OCI-LY1 (cell line): ENCODE measurements around the gene AKAP13.

Source experiments
- H2AFZ ChIP-seq: fragments of 200-600 bp; sonication (generic), shearing (Covaris generic); 2 replicates; pipeline ENCODE4 v1.6.0; 2014; ENCODE audit warnings: antibody characterized with exemption, mild to moderate bottlenecking, low read length
- H3F3A ChIP-seq: fragments of 200-600 bp; sonication (generic), shearing (Covaris generic); 2 replicates; pipeline ENCODE4 v1.6.0; 2014; ENCODE audit warnings: mild to moderate bottlenecking, antibody characterized with exemption, low read length, moderate library complexity; ENCODE audit not compliant: insufficient read depth
- H3K27ac ChIP-seq: fragments of 200-600 bp; sonication (generic); 2 replicates; pipeline ENCODE4 v1.5.1; 2014; ENCODE audit warnings: low read length, mixed run types, mild to moderate bottlenecking, low read depth; ENCODE audit not compliant: poor library complexity, severe bottlenecking
- H3K27me3 ChIP-seq: fragments of 200-600 bp; sonication (generic); 2 replicates; pipeline ENCODE4 v1.6.0; 2014; ENCODE audit warnings: antibody characterized with exemption, mild to moderate bottlenecking, low read length, moderate library complexity; ENCODE audit not compliant: insufficient read depth
- H3K36me3 ChIP-seq: fragments of 200-600 bp; sonication (generic); 2 replicates; pipeline ENCODE4 v1.6.1; 2014; ENCODE audit warnings: mild to moderate bottlenecking, antibody characterized with exemption, low read length, moderate library complexity, mixed read lengths; ENCODE audit not compliant: insufficient read depth
- H3K4me1 ChIP-seq: fragments of 200-600 bp; sonication (generic); 2 replicates; pipeline ENCODE4 v1.5.1; 2014; ENCODE audit warnings: mild to moderate bottlenecking, low read length, moderate library complexity; ENCODE audit not compliant: insufficient read depth, severe bottlenecking
- H3K4me2 ChIP-seq: fragments of 200-600 bp; sonication (generic), shearing (Covaris generic); 2 replicates; pipeline ENCODE4 v1.6.1; 2014; ENCODE audit warnings: low read length
- H3K4me3 ChIP-seq: fragments of 200-600 bp; sonication (generic); 2 replicates; pipeline ENCODE4 v1.5.1; 2014; ENCODE audit warnings: low read length, low read depth, mild to moderate bottlenecking, mixed read lengths; ENCODE audit not compliant: poor library complexity, severe bottlenecking
- H3K79me2 ChIP-seq: fragments of 200-600 bp; shearing (Covaris generic); 2 replicates; pipeline ENCODE4 v1.6.1; 2016; ENCODE audit warnings: mixed run types, low read length, mixed read lengths; ENCODE audit not compliant: insufficient read depth
- H3K9ac ChIP-seq: fragments of 200-600 bp; sonication (generic), shearing (Covaris generic); 2 replicates; pipeline ENCODE4 v1.6.1; 2014; ENCODE audit warnings: mild to moderate bottlenecking, low read length, mixed read lengths
- H3K9me2 ChIP-seq: fragments of 200-600 bp; sonication (generic), shearing (Covaris generic); 2 replicates; pipeline ENCODE4 v1.6.1; 2014; ENCODE audit warnings: low read depth, mild to moderate bottlenecking, low read length, mixed read lengths
- H3K9me3 ChIP-seq: fragments of 200-600 bp; shearing (Covaris generic); 2 replicates; pipeline ENCODE4 v1.6.1; 2014; ENCODE audit warnings: low read length, mixed read lengths
- H4K20me1 ChIP-seq: fragments of 200-600 bp; sonication (generic), shearing (Covaris generic); 2 replicates; pipeline ENCODE4 v1.6.0; 2016; ENCODE audit warnings: mild to moderate bottlenecking, low read length; ENCODE audit not compliant: insufficient read depth
- EZH2 ChIP-seq: fragments of 200-600 bp; sonication (generic), shearing (Covaris generic); IDR thresholded peaks from 2 replicates; pipeline ENCODE4 v1.8.0; 2017; ENCODE audit warnings: borderline replicate concordance, mixed run types, mild to moderate bottlenecking, antibody characterized with exemption, low read length, moderate library complexity, mixed read lengths
- TF ChIP-seq, protein P1 (sequence below): fragments of 200-600 bp; sonication (generic), shearing (Covaris generic); IDR thresholded peaks from 2 replicates; pipeline ENCODE4 v1.5.1; 2017; ENCODE audit warnings: mild to moderate bottlenecking, antibody characterized with exemption, low read length, moderate library complexity, mixed read lengths

AKAP13 gene

DNA sequence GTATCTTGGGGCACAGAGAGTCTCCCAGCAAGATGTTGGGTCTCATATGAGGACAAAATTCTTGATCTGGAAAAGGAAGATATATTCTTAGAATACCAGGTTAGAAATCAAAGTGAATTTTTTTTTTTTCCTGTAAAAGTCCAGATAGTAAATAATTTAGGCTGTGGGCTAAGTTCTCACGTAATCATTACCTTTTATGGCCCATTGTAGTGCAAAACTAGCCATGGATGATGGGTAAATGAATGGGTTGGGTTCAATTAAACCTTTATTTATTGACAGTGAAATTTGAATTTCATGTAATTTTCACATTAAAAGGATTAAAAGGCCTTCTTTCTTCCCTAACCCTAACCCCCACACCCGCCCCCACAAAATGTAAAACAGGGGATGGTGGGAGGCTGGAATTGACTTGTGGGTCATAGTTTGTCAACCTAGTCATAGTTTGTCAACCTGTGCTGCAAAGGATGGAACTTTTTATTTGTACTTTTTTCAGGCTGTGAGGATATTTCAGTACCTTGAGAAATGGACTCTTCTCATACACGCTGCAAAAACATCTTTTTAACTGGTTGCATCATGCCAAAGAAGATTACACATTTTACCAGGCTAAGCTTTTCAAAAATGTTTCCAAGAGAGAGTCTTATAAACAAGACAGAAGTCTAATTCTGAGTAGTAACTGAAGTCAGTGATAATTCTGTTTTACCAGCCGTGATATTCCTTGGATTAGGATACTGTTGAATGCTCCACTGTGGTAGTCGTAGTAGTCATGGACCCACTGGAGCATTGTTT lies 138.8 kb downstream of the AKAP13 start:
- Histone ChIP-seq H3F3A (no peaks in the 10 kb centered on the region), H2AFZ (no peak overlapping the region), H4K20me1 (no peaks in the 10 kb centered on the region), H3K79me2 (peaks cover 22% of the 10 kb centered on the region), H3K4me2 (no peak overlapping the region), H3K9me3 (no peaks in the 10 kb centered on the region), H3K9me2 (no peaks in the 10 kb centered on the region), H3K9ac (no peak overlapping the region), H3K27me3 (no peaks in the 10 kb centered on the region), H3K27ac (no peak overlapping the region), H3K36me3 (peaks cover 9% of the 10 kb centered on the region; the same call in 1 of the 2 replicates), H3K4me1 (no peaks in the 10 kb centered on the region), H3K4me3 (no peak overlapping the region)
- no peak for TF ChIP-seq EZH2
- TF ChIP-seq, protein P1, sequence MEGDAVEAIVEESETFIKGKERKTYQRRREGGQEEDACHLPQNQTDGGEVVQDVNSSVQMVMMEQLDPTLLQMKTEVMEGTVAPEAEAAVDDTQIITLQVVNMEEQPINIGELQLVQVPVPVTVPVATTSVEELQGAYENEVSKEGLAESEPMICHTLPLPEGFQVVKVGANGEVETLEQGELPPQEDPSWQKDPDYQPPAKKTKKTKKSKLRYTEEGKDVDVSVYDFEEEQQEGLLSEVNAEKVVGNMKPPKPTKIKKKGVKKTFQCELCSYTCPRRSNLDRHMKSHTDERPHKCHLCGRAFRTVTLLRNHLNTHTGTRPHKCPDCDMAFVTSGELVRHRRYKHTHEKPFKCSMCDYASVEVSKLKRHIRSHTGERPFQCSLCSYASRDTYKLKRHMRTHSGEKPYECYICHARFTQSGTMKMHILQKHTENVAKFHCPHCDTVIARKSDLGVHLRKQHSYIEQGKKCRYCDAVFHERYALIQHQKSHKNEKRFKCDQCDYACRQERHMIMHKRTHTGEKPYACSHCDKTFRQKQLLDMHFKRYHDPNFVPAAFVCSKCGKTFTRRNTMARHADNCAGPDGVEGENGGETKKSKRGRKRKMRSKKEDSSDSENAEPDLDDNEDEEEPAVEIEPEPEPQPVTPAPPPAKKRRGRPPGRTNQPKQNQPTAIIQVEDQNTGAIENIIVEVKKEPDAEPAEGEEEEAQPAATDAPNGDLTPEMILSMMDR, result no peak

DNA sequence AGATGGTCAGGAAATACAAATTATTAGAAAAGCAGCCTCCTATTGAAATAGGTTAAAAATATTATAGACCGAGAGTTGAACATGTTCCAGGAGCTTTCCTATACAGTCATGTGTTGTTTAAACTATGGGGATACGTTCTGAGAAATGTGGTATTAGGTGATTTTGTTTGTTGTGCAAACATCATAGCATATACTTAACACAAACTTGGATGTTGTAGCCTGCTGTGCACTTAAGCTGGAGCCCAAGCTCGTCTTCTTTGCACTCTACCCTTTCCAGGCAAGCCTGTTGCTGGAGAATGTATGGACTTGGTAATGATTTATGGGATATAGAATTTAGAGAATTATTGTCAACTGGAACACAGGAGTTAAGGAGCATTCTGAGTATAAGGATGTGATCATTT lies 140.2 kb downstream of the AKAP13 start:
- Histone ChIP-seq H3K4me3 (no peak overlapping the region), H3K27me3 (no peaks in the 10 kb centered on the region), H4K20me1 (no peaks in the 10 kb centered on the region), H2AFZ (no peak overlapping the region), H3K79me2 (peaks cover 12% of the 10 kb centered on the region), H3K27ac (no peak overlapping the region), H3K9me3 (no peaks in the 10 kb centered on the region), H3K36me3 (peaks cover 12% of the 10 kb centered on the region; the same call in 1 of the 2 replicates), H3K4me1 (peaks cover 4% of the 10 kb centered on the region), H3F3A (no peaks in the 10 kb centered on the region), H3K9me2 (no peaks in the 10 kb centered on the region), H3K9ac (no peak overlapping the region), H3K4me2 (no peak overlapping the region)
- TF ChIP-seq, protein P1, result no peak
- TF ChIP-seq EZH2, result no peak

DNA sequence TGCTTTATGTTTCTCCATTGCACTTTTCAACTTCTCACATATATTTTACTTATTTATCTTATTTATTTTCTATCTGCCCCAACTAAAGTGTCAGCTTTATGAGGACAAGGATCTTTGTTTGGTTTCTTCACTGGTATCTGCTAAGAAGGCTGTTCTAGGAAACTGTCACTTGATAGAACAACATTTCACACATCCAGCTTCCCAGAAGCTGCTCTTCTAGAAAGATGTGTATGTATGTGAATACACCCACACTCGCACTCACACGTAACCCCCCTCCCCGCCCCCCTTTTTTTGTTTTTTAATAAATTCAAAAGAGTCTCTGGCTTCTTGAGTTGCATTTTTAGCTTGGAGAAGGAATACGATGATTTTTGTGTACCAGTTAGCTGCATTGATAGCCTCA lies 143.1 kb downstream of the AKAP13 start:
- H3K36me3 ChIP-seq, result peaks cover 12% of the 10 kb centered on the region; the same call in 1 of the 2 replicates
- H3K4me2 ChIP-seq, result no peak overlapping the region

More for the DNA sequence above, 143.1 kb downstream of the AKAP13 start:
- no peaks in the 10 kb centered on the region for H3K9me2 ChIP-seq
- H3K4me1 ChIP-seq, result peaks cover 24% of the 10 kb centered on the region
- no peak for TF ChIP-seq EZH2
- TF ChIP-seq, protein P1, result no peak
- no peaks in the 10 kb centered on the region for H4K20me1 ChIP-seq
- no peak overlapping the region for H3K4me3 ChIP-seq
- no peak overlapping the region for H3K9ac ChIP-seq
- no peaks in the 10 kb centered on the region for H3K79me2 ChIP-seq
- no peaks in the 10 kb centered on the region for H3K27me3 ChIP-seq
- H2AFZ ChIP-seq, result no peak overlapping the region
- no peaks in the 10 kb centered on the region for H3F3A ChIP-seq
- H3K27ac ChIP-seq, result no peak overlapping the region
- no peaks in the 10 kb centered on the region for H3K9me3 ChIP-seq
